GM12878 (cell line): Measurements from ENCODE around the gene ATG5.
A peak's percentile ranks its signal among the peaks of the same experiment; 100 is the strongest.

Experiments used
- CTCF ChIP-seq, 3 experiments: IDR thresholded peaks in 2 of 3; conservative IDR thresholded peaks in 1 of 3; 2 replicates each; pipeline ENCODE4 v1.5.1; 2011; ENCODE audit warnings: low read depth in 3 of 3, low read length in 3 of 3, mild to moderate bottlenecking in 3 of 3, control low read depth in 2 of 3, moderate library complexity in 2 of 3, inconsistent platforms in 1 of 3, mixed read lengths in 1 of 3; ENCODE audit not compliant: control insufficient read depth in 2 of 3, insufficient read depth in 1 of 3; ENCODE audit errors: extremely low read depth in 1 of 3
- DPF2 ChIP-seq: fragments of 450-650 bp; IDR thresholded peaks from 2 replicates; pipeline ENCODE4 v1.6.1; 2017; ENCODE audit warnings: mild to moderate bottlenecking
- FOXM1 ChIP-seq: IDR thresholded peaks from 2 replicates; pipeline ENCODE4 v1.6.1; 2012; ENCODE audit warnings: low read depth, mild to moderate bottlenecking, inconsistent platforms, low read length, moderate library complexity
- LARP7 ChIP-seq: fragments of 450-650 bp; IDR thresholded peaks from 2 replicates; pipeline ENCODE4 v1.6.1; 2017; ENCODE audit warnings: mild to moderate bottlenecking
- NFYB ChIP-seq: IDR thresholded peaks from 2 replicates; pipeline ENCODE4 v1.6.1; 2011; ENCODE audit warnings: low read depth, mild to moderate bottlenecking, low read length, improper control_type of control experiment, moderate library complexity; ENCODE audit not compliant: insufficient read depth
- NR2F1 ChIP-seq: fragments of 450-650 bp; conservative IDR thresholded peaks from 2 replicates; pipeline ENCODE4 v1.6.1; 2017; ENCODE audit warnings: mild to moderate bottlenecking
- POLR2A ChIP-seq: IDR thresholded peaks from 2 replicates; pipeline ENCODE4 v1.6.1; 2011; ENCODE audit warnings: low read depth, mild to moderate bottlenecking, low read length
- POU2F2 ChIP-seq: IDR thresholded peaks from 3 replicates; pipeline ENCODE4 v1.6.1; 2011; ENCODE audit warnings: low read depth, mild to moderate bottlenecking, low read length, borderline replicate concordance
- PRDM15 ChIP-seq: fragments of 450-650 bp; formaldehyde crosslinking; IDR thresholded peaks from 2 replicates; pipeline ENCODE4 v1.4.0; 2020; ENCODE audit warnings: mild to moderate bottlenecking, moderate library complexity
- SMAD1 ChIP-seq: fragments of 450-650 bp; IDR thresholded peaks from 2 replicates; pipeline ENCODE4 v1.6.1; 2018; ENCODE audit warnings: mild to moderate bottlenecking, low read depth; ENCODE audit not compliant: partially characterized antibody
- TF ChIP-seq, protein P1 (sequence below): fragments of 450-650 bp; IDR thresholded peaks from 2 replicates; pipeline ENCODE4 v1.6.1; 2016; ENCODE audit warnings: mild to moderate bottlenecking, moderate library complexity, borderline replicate concordance

- TF ChIP-seq CTCF (IDR thresholded peaks at IDR 0.05 in 2 of 3, conservative IDR thresholded peaks at IDR 0.05 in 1 of 3; ENCODE audit: control insufficient read depth in 2 of 3, extremely low read depth in 1 of 3, insufficient read depth in 1 of 3, low read depth in 3 of 3, low read length in 3 of 3) (no peak), FOXM1 (peak; percentile 83), POU2F2 (peak; percentile 77), PRDM15 (CRISPR knock-in tag) (no peak), NFYB (no peak), NR2F1 (peak; percentile 80), LARP7 (no peak; the same call in 1 of the 2 replicates), SMAD1 (peak; percentile 45), POLR2A (peak; percentile 75; the same call in 1 of the 2 replicates), DPF2 (peak; percentile 96)
- TF ChIP-seq, protein P1, sequence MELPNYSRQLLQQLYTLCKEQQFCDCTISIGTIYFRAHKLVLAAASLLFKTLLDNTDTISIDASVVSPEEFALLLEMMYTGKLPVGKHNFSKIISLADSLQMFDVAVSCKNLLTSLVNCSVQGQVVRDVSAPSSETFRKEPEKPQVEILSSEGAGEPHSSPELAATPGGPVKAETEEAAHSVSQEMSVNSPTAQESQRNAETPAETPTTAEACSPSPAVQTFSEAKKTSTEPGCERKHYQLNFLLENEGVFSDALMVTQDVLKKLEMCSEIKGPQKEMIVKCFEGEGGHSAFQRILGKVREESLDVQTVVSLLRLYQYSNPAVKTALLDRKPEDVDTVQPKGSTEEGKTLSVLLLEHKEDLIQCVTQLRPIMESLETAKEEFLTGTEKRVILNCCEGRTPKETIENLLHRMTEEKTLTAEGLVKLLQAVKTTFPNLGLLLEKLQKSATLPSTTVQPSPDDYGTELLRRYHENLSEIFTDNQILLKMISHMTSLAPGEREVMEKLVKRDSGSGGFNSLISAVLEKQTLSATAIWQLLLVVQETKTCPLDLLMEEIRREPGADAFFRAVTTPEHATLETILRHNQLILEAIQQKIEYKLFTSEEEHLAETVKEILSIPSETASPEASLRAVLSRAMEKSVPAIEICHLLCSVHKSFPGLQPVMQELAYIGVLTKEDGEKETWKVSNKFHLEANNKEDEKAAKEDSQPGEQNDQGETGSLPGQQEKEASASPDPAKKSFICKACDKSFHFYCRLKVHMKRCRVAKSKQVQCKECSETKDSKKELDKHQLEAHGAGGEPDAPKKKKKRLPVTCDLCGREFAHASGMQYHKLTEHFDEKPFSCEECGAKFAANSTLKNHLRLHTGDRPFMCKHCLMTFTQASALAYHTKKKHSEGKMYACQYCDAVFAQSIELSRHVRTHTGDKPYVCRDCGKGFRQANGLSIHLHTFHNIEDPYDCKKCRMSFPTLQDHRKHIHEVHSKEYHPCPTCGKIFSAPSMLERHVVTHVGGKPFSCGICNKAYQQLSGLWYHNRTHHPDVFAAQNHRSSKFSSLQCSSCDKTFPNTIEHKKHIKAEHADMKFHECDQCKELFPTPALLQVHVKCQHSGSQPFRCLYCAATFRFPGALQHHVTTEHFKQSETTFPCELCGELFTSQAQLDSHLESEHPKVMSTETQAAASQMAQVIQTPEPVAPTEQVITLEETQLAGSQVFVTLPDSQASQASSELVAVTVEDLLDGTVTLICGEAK = no peak
Measured at GRCh38 chr6:106163966-106164877, 161.3 kb downstream of the ATG5 start.
